Activated B cell treated with CpG ODN at 0.5 μM for 24 hours (primary cell): ENCODE measurements around the gene KRT1. TPM values are rescaled to one million over a fixed set of nuclear protein-coding genes. Genes with fewer than 3 reads are reported as not detected.

Experiments used
- ATAC-seq: fragments of 200-7000 bp; cut with Tn5 transposase; one replicate; pipeline ENCODE4 v1.10.0; 2021; ENCODE audit warnings: low read depth, mild to moderate bottlenecking, moderate library complexity
- CTCF ChIA-PET: fragments of 350-600 bp; sonication (Branson Sonifier 250); formaldehyde crosslinking; loops from one replicate; lab custom pipeline; 2021; ENCODE audit warnings: antibody characterized with exemption; lab: Charles Lee
- POLR2A ChIA-PET: fragments of 350-600 bp; sonication (Branson Sonifier 250); formaldehyde crosslinking; loops from one replicate; lab custom pipeline; 2021; ENCODE audit warnings: antibody characterized with exemption; lab: Charles Lee
- DNase-seq: peaks from one replicate; pipeline ENCODE4 v3.0.0; 2022
- H3K27ac Mint-ChIP-seq: one replicate; pipeline ENCODE4 v1.8.0; 2020; ENCODE audit warnings: mixed read lengths
- H3K27me3 Mint-ChIP-seq: one replicate; pipeline ENCODE4 v1.8.0; 2021; ENCODE audit warnings: mixed read lengths
- H3K36me3 Mint-ChIP-seq: one replicate; pipeline ENCODE4 v1.8.0; 2021; ENCODE audit warnings: low read depth, mixed read lengths
- H3K4me1 Mint-ChIP-seq: one replicate; pipeline ENCODE4 v1.8.0; 2021; ENCODE audit warnings: mixed read lengths
- H3K4me3 Mint-ChIP-seq: one replicate; pipeline ENCODE4 v1.8.0; 2020; ENCODE audit warnings: mild to moderate bottlenecking, mixed read lengths
- H3K9me3 Mint-ChIP-seq: one replicate; pipeline ENCODE4 v1.8.0; 2020; ENCODE audit warnings: mixed read lengths
- intact Hi-C: fragments of 100-400 bp; cut with micrococcal nuclease; formaldehyde crosslinking; loops from one replicate; pipeline ENCODE4 v1.15.1; 2024
- total RNA-seq: library from RNA; stranded (reverse); gene quantifications from 2 replicates; pipeline ENCODE4 v1.2.3, GENCODE V29; 2022
- TF ChIP-seq, protein P1 (sequence below): fragments of 200-600 bp; IDR thresholded peaks from one replicate; pipeline ENCODE4 v1.8.0; 2022; ENCODE audit warnings: antibody characterized with exemption, mild to moderate bottlenecking

KRT1 gene
- total RNA-seq, 1 donor from 2014 or later: not detected

- ATAC-seq (no peak), DNase-seq (no peak)
- H3K4me1 Mint-ChIP-seq: no peaks in the 10 kb centered on the region
- intact Hi-C loops: no loop called here
- CTCF ChIA-PET: no interaction called here
- no peak overlapping the region for H3K4me3 Mint-ChIP-seq
- TF ChIP-seq, protein P1, sequence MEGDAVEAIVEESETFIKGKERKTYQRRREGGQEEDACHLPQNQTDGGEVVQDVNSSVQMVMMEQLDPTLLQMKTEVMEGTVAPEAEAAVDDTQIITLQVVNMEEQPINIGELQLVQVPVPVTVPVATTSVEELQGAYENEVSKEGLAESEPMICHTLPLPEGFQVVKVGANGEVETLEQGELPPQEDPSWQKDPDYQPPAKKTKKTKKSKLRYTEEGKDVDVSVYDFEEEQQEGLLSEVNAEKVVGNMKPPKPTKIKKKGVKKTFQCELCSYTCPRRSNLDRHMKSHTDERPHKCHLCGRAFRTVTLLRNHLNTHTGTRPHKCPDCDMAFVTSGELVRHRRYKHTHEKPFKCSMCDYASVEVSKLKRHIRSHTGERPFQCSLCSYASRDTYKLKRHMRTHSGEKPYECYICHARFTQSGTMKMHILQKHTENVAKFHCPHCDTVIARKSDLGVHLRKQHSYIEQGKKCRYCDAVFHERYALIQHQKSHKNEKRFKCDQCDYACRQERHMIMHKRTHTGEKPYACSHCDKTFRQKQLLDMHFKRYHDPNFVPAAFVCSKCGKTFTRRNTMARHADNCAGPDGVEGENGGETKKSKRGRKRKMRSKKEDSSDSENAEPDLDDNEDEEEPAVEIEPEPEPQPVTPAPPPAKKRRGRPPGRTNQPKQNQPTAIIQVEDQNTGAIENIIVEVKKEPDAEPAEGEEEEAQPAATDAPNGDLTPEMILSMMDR: no peak
- POLR2A ChIA-PET: no interaction called here
- peaks cover 14% of the 10 kb centered on the region for H3K27me3 Mint-ChIP-seq
- no peaks in the 10 kb centered on the region for H3K9me3 Mint-ChIP-seq
- H3K36me3 Mint-ChIP-seq: no peaks in the 10 kb centered on the region
- H3K27ac Mint-ChIP-seq: no peak overlapping the region
Observed at GRCh38 chr12:52636189-52636588, 44.0 kb downstream of the KRT1 start.

- Mint-ChIP-seq H3K4me1 (no peaks in the 10 kb centered on the region), H3K27me3 (peaks cover 11% of the 10 kb centered on the region), H3K27ac (no peak overlapping the region), H3K36me3 (no peaks in the 10 kb centered on the region), H3K9me3 (no peaks in the 10 kb centered on the region), H3K4me3 (no peak overlapping the region)
- CTCF ChIA-PET: no interaction called here
- TF ChIP-seq, protein P1: no peak
- intact Hi-C loops: no loop called here
- POLR2A ChIA-PET: no interaction called here
- DNase-seq (no peak), ATAC-seq (no peak)
Observed at GRCh38 chr12:52634266-52635056, 45.7 kb downstream of the KRT1 start.

DNA sequence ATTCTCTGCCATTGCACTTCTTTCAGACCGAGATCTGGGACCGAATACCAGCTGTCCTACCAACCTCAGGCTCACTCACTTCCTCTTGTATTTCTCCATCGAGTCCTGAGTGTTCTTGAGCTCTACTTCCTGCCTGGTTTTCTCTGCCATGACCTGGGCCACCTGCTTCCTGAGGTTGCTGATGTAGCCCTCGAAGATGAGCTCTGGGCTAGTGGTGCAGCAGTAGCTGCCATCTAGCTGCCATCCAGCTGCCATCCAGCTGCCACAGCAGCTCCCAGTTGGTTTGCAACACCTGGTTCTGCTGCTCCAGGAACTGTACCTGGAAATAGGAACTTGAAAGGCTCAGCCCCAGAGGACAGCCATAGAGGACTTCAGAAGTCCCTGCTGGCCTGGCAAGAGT lies 46.8 kb downstream of the KRT1 start:
- intact Hi-C loops: no loop called here
- ATAC-seq (no peak), DNase-seq (no peak)
- Mint-ChIP-seq H3K27me3 (peaks cover 10% of the 10 kb centered on the region), H3K4me1 (no peaks in the 10 kb centered on the region), H3K36me3 (no peaks in the 10 kb centered on the region), H3K4me3 (no peak overlapping the region), H3K9me3 (no peaks in the 10 kb centered on the region), H3K27ac (no peak overlapping the region)
- TF ChIP-seq, protein P1: no peak
- CTCF ChIA-PET: no interaction called here
- POLR2A ChIA-PET: no interaction called here

DNA sequence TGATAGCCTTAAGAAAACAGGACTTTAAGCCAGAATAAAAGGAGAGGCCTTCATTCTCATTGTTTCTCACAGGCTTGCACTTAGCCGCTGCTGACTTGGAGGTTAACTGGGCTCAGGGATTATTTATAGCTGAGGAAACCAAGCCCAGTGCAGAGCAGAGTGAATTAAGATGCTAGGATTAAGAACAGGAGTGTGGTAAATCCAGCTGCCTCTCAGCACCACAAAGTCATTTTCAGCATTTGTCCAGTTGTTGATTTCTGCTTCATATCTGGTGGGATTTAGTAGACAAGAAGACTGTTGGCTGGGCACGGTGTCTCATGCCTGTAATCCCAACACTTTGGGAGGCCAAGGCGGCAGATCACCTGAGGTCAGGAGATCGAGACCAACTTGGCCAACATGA lies 47.6 kb downstream of the KRT1 start:
- DNase-seq: no peak
- Mint-ChIP-seq H3K36me3 (no peaks in the 10 kb centered on the region), H3K4me1 (no peaks in the 10 kb centered on the region), H3K4me3 (no peak overlapping the region), H3K27ac (no peak overlapping the region), H3K9me3 (no peaks in the 10 kb centered on the region), H3K27me3 (peaks cover 12% of the 10 kb centered on the region)
- TF ChIP-seq, protein P1: no peak
- POLR2A ChIA-PET: no interaction called here
- ATAC-seq: no peak
- intact Hi-C loops: no loop called here
- CTCF ChIA-PET: no interaction called here

DNA sequence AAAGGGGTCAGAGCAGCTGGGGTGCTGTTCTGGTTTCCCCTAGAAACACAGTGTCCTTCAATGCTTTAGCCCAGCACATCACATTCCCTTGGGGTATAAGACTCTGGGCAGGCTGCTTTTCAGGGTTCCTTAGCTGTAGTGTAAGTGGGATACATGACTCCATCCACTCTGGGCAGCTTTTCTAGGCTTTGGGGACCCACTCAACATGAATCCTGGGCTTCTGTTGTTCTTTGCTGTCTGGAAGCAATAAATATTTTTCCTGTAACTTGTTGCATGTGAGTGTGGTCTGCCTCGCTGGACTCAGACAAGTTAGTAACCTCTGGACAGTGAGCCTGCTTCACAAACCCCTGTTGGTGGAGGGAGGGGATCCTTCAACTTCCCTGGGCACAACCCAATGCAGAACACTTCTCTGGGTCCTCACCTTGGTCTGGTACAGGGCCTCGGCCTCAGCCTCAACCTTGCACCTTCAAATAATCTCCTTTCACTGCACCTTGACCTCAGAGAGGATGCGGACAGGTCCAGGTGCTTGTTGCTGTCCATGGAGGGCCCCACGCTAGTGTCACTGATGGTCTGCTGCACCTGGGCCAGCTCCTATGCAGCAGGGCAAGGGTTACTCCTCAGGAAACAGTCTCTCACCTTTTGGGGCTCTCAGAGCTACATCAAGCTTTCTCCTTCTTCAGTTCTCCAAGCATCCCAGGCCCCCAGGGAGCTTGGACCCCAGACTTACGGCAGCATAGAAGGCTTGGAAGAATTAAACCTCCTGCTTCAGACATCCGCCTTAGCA lies 48.3 kb downstream of the KRT1 start:
- Mint-ChIP-seq H3K36me3 (no peaks in the 10 kb centered on the region), H3K4me1 (no peaks in the 10 kb centered on the region), H3K27ac (no peak overlapping the region), H3K27me3 (peaks cover 11% of the 10 kb centered on the region), H3K9me3 (no peaks in the 10 kb centered on the region), H3K4me3 (no peak overlapping the region)
- TF ChIP-seq, protein P1: no peak
- DNase-seq: no peak
- CTCF ChIA-PET: no interaction called here
- intact Hi-C loops: no loop called here
- POLR2A ChIA-PET: no interaction called here
- ATAC-seq: no peak
